ENCODE measurements around the gene ESRRA.

The ESRRA gene

GRCh38 chr11:64269540-64270220, 35.6 kb upstream of the ESRRA start:
- in situ Hi-C loops (cut with HindIII; ENCODE audit: low sequenced_read_pairs) = no loop called here

DNA sequence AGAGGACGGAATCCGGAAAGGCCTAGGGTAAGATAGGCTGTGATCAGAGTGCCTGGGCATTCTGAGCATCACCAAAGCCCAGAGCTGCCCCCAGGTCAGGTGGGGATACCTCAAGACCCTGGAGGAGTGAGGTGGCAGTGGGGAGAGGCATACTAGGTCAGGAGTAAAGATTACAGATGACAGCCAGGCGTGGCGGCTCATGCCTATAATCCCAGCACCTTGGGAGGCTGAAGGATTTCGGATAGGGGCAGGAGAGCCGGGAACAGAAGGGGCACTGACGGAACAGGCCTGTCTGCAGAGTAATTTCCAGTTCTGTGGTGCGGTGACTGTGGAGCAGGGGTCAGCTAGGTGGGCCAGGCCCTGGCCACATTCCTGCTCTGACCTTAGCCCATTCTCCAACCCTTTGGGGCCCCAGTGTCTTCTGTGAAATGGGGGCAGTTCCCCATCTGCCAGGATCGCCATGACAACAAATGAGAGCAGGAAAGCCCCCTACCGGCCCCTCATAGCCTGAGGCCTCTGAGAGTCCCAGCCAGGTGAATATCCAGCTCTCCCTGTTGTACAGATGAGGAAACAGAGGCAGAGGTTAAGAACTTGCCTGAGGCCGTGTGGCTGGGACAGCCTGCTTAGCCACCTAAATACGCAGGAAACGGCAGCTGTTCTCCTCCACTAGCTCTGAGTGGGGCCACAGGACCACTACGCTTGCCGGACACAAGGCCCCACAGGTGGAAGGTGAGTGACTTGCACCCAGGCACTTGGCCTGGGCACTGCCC, 30.1 kb upstream of the ESRRA start:
- in situ Hi-C loops (cut with HindIII; ENCODE audit: low sequenced_read_pairs) = no loop called here

DNA sequence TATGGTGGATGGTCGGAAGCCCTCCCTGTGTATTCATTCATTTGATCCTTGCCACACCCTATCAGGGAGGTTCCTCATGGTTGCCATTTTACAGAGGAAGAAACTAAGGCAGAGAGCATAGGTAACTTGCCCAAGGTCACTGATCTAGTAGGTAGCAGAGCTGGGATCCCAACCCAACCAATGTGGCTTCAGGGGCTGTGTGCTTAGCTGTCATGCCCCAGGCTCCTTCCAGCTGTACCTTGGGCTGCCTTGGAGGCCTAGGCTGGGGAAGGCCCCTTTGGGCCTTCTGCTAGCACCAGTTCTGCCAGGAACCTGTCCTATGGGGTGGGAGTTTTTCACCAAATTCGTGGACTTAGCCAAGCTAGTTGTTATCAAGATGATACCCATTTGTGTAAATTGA, 29.5 kb upstream of the ESRRA start:
- in situ Hi-C loops (cut with HindIII; ENCODE audit: low sequenced_read_pairs) = no loop called here

GRCh38 chr11:64276653-64277431, 28.5 kb upstream of the ESRRA start:
- in situ Hi-C loops (cut with HindIII; ENCODE audit: low sequenced_read_pairs) = no loop called here

- in situ Hi-C loops (cut with HindIII; ENCODE audit: low sequenced_read_pairs) = no loop called here
These were observed 26.6 kb upstream of the ESRRA start for GRCh38 chr11:64278576-64279190.

- in situ Hi-C loops (cut with HindIII; ENCODE audit: low sequenced_read_pairs) = no loop called here
These were observed 23.2 kb upstream of the ESRRA start for GRCh38 chr11:64281957-64282770.

GRCh38 chr11:64283092-64283491, 22.2 kb upstream of the ESRRA start:
- in situ Hi-C loops (cut with HindIII; ENCODE audit: low sequenced_read_pairs) = no loop called here

DNA sequence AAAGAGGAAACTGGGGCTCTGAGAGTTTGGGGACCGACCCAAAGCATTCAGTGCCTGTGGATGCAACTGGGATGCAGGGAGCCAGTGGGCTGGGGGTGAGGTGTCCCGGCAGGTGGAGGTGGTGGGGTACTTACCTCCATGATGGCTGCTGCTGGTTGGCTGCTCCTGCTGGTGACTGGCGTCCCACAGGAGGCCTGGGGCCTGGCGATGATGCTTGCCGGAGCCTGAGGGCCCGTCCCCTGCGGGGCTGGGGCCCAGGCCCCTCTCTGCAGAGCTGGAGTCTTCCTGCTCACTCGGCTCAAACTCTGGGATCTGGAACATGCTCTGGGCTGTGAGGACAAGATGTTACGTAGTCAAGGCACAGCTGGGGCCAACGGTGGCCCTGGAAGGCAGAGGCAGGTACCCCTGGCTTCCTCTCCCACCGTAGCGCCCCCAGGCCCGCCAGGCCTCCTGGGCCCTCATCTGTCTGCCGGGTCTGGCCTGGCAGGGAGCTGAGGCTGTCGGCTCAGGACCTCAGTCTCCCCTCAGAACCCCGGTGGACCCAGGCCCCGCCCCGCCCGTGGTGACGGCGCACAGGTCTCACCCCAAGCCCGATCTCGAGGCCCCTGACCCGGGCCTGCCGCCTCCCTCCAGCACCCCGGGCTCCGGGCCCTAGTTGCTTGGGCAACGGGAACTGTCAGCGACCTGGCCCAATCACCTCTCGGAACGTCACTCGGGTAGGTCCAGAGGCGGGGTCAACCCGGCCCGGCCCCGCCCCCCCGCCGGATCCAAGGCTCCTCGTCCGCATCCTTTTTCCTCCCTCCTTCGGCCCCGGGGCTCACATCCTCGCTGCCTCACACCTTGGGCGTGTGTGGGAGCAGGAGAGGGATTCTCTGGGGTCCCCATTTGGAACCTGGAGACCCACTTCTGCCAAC, 21.0 kb upstream of the ESRRA start, which contains the start of gene BAD:
TSS of gene BAD (minus strand) at position 618 of the 914 bp plus-strand sequence. CDS start at position 321, 297 bp downstream.
- in situ Hi-C loops (cut with HindIII; ENCODE audit: low sequenced_read_pairs) = no loop called here

DNA sequence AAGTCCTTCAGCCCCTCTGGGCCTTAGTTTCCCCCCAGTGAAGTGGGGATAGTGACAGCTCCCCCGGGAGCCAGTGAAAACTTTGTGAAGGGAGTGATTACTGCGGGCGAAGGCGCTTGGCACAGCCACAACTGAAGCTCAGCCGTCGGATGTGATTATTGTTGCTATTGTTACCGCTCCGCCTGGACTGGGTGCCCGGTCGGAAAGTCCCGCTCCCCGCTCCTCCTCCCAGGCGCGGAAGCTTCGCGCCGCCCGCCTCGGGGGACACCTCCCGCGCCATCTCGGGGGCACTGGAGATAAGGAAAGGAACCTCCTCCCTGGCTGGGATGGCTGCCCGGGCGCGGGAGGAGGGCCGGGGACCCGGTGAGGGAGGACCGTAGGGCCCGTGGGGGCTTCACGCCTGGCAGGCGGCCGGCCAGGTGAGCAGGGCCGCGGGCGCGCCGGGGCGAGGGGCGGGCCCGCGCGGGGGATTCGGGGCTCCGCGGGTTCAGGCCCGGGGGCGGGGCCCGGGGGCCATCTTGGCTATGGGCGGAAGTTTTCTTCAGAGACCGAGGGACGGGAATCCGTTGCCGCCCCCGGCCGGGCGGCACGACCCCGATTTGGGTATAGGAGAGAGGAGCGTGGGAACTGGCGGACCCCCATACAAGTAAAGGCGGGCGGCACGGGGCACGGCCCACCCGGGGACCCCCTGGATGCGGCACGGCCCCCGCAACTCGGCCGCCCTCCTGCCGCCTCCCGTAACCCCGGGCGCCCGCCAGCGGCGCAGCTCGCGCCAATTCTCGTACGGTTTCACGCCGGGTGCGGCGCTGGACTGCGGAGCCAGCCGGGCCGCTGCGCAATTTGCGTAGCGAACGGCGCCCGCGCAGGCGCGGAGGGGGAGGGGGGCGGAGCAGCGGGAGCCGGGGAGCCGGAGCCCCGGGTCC, 20.1 kb upstream of the ESRRA start, which contains the start of gene GPR137:
TSS of gene GPR137 (plus strand) at position 887 of the 923 bp plus-strand sequence. CDS start 677 bp downstream, outside the sequence.
- in situ Hi-C loops (cut with HindIII; ENCODE audit: low sequenced_read_pairs) = no loop called here

- in situ Hi-C loops (cut with HindIII; ENCODE audit: low sequenced_read_pairs) = no loop called here
These were observed 19.2 kb upstream of the ESRRA start for GRCh38 chr11:64285885-64286800.

DNA sequence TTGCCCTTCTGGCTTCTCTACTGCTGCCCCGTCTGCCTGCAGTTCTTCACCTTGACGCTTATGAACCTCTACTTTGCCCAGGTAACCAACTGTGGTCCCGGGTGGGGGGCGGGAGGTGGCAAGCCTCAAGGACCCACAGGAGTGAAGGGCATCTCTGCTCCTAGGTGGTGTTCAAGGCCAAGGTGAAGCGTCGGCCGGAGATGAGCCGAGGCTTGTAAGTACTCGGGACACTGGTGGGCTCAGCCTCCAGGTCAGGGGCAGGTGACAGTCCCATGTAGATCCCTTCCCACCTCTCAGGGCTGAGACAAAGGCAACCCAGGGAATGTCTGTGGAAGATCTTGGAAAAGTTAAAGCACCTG, 18.5 kb upstream of the ESRRA start:
- in situ Hi-C loops (cut with HindIII; ENCODE audit: low sequenced_read_pairs) = no loop called here

DNA sequence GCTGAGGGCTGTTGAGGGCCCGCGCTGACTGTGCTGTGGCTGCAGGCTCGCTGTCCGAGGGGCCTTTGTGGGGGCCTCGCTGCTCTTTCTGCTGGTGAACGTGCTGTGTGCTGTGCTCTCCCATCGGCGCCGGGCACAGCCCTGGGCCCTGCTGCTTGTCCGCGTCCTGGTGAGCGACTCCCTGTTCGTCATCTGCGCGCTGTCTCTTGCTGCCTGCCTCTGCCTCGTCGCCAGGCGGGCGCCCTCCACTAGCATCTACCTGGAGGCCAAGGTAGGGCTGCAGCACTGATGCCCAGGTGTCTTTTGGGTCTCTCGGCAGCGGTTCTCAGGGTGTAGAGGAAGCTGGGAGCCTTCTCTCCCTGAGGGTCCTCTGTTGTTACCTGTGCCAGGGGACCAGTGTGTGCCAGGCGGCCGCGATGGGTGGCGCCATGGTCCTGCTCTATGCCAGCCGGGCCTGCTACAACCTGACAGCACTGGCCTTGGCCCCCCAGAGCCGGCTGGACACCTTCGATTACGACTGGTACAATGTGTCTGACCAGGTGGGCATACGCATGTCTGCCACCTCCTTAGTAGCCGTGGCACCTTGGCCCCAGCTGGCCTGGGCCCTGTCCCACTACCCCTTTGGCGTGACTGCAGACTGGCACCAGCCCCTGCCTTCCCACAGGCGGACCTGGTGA, 17.5 kb upstream of the ESRRA start:
- in situ Hi-C loops (cut with HindIII; ENCODE audit: low sequenced_read_pairs) = no loop called here

- in situ Hi-C loops (cut with HindIII; ENCODE audit: low sequenced_read_pairs) = no loop called here
These were observed 17.0 kb upstream of the ESRRA start for GRCh38 chr11:64288353-64288750.

DNA sequence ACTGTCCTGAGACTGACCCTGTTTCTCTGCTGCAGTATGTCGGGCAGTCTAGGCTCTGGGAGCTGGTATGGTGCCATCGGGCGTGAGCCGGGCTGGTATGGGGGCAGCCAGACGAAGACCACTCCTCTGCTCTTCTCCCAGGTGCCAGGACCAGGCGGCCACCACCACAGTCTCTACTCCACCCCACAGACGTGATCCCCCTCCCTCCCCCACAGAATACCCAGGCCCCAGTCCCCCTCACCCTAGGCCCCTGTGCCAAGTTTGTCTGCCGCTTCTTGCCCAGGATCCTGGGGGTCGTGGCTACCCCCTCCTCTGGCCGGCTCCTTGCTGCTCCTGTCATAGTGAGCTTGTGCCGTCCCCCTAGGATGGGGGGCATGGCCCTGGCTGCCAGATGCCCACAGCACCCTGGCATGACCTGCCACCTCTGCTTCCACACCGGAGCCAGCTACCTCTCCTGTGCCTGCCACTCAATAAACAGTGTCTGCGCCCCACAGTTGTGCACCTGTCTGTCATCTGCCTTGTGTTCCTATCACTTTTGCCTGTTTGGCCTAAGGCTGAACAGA, 16.2 kb upstream of the ESRRA start:
- in situ Hi-C loops (cut with HindIII; ENCODE audit: low sequenced_read_pairs) = no loop called here

DNA sequence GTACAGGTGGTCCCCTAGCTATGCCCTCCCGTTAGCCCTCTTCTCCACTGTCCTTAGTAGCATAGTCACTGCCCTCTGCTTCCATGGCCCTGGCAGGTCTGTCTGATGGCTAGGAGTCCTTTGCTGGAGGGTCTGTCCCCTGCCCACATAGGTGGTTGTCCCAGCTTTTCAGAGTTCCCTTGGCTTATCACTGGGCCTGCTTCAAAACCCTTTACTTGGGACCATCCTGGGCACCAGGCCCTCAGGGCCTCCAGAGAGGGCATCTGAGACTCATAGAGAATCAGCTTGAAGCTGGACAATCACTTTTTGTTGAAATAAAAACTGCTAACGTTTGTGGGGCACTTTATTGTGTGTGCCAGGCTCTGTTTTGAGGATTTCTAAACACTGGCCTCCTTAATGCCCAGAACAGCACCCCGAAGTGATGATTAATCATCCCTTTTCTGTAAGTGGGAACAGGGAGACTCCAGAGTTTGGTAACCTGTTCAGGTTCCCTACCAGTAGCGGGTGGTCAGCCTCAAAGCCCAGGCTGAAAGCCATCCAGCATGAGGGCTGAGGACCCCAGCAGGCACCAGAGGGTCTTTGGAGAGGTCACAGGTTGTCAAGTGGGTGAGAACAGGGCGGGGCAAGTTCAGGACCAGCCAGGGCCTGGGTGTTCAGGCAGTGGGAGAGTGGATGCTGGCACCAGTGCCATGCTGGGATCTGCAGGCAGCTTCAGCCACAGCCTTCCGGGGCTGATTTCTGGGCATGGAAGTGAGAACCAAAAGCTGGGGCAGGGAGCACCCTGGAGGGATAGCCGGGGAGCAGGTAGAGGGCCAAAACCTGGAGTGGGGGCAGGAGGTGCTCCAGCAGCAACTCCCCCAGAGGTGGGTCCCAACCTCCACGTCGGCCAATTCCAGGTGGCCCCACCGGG, 14.7 kb upstream of the ESRRA start:
- in situ Hi-C loops (cut with HindIII; ENCODE audit: low sequenced_read_pairs) = no loop called here

Measured in DLD1 (cell line).